Measurements from ENCODE around the gene TBATA.
"Not testable (repeated sequence)": the region's sequence is repeated elsewhere in the genome, so short reads cannot be mapped to it uniquely, and the experiment has no call there.

Gene TBATA

DNA sequence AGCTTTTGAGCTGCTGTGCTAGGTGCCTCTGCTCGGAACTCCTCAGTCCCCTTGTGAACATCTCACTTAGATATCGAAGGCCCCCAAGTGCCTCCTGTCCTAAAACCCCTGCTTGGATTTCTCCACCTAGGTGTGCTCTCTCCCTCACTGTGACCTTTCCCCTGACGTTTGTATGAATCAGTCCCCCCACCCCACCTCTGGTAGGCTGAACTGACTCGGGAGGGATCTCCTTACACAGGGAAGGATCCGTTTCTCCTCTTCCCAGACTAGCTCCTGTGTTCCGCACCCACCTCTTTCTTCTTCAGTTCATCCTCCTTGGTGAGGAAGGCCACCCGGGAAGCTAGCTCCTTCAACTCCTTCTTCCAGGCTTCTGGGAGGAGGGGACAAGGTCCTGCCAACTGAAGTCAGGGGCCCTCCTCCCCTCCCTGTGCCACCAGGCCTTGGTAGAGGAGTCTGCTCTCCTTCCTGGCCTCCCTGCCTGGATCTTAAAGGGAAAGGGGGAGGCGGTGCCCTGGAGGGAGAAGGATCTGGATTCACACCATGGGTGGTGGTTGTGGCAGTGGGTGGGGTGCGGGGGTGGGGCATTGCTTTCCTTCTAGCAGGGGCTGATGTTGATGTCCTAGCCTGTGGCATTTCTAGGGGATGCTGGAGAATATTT is 6.8 kb downstream of the TBATA start:
- DNase-seq (ENCODE audit: low read depth): no peak

GRCh38 chr10:70777063-70777875 is 7.9 kb downstream of the TBATA start:
- no peak for DNase-seq (ENCODE audit: low read depth)

- DNase-seq (ENCODE audit: low read depth): no peak
Observed at GRCh38 chr10:70776455-70777005, 8.6 kb downstream of the TBATA start.

DNA sequence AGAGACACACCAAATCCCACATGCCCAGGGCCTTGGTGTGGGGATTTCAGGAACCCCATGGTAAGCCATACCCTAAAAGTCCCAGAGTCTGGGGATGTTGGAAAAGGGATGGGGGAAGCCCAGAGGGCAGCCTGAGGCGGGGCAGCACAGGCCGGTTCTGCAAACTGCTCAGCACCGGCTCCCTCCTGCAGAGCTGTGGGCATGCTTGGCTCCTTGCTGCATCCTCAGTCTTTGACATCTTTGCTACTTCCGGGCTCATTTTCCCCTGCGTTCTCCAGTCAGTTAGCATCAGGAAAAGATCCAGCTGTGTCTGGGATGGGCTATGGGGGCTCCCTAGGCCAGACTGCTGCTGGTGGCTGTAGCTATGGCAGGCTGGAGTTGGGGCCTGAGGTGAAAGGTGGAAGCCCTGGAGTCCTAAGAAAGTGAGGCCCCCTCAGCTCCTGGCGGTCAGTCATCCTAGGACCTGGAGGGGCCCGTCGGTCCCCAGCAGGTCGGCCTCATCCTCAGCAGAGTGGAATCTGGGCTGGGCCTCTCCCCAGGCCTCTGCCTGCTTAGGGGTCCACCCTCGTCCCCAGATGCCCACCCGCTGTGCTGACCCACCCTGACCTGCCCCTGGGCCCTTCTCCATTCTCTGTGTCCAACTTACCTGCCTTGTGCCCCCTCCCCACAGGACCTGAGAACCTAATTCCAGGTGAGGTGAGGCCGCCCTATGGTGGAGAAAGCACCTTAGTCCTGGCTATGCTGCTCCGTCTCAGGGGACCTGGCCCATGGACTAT is 9.3 kb downstream of the TBATA start:
- DNase-seq (ENCODE audit: low read depth): no peak

GRCh38 chr10:70774810-70775678 is 10.1 kb downstream of the TBATA start:
- DNase-seq (ENCODE audit: low read depth): no peak

DNA sequence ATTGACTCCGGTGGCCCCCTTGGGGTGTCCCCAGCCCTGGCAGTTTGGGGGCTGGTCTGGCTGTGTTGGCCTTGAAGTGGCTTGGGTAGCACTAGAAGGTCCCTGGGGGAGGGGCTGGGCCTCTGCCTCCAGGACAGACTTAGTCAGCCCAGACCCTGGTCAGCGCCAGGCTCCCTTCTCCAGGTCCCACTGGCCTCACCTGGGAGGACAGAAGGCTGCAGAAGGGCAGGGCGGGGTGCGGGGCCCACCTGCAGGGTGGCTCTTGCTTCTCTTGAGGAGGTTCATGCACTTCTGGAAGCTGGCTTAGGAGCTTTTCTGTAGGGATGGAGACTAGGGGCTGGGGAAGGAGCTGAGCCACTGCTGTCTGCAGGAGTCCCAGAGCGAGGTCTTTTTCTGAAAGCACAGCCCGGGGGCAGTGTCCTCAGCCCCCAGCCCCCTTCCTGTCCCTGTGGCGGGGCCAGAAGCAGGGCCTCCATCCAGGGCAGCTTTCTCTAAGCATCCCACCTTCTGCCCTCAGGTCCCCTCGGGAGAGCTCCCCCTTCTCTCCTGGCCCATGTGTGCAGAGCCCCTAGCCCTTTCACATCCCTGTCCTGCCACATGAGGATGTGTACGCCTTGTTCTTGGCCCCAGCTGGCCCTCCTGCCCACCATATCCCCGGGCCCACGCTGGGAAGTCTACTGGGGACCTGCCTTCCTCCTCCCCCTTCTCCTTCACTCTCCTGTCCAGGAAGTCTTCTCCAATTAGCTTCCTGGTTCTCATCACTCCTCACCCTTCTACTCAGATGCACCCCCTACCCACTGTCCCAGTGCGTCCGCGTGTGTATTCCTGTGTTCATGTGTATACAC is 11.0 kb downstream of the TBATA start:
- DNase-seq (ENCODE audit: low read depth): no peak

GRCh38 chr10:70773461-70773860 is 11.7 kb downstream of the TBATA start:
- DNase-seq (ENCODE audit: low read depth): no peak

DNA sequence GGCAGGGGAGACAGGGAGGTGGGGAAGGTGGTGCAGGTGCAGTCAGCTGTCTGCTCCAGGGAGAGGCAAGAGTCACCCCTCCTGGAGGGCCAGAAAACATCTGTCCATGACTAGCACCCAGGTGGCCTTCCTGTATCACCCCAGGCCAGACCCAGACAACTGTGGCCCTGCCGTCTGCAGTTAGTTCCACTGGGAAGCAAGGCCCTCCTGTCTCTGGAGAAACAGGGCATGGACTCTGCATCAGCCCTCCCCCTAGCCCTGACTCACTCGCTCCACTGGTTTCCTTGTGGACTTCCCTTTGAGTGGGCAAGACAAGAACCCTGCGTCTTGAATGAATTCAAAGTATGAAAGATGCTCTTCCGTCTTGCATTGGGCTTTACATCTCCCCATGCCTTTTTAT is 12.6 kb downstream of the TBATA start:
- DNase-seq (ENCODE audit: low read depth): no peak

DNA sequence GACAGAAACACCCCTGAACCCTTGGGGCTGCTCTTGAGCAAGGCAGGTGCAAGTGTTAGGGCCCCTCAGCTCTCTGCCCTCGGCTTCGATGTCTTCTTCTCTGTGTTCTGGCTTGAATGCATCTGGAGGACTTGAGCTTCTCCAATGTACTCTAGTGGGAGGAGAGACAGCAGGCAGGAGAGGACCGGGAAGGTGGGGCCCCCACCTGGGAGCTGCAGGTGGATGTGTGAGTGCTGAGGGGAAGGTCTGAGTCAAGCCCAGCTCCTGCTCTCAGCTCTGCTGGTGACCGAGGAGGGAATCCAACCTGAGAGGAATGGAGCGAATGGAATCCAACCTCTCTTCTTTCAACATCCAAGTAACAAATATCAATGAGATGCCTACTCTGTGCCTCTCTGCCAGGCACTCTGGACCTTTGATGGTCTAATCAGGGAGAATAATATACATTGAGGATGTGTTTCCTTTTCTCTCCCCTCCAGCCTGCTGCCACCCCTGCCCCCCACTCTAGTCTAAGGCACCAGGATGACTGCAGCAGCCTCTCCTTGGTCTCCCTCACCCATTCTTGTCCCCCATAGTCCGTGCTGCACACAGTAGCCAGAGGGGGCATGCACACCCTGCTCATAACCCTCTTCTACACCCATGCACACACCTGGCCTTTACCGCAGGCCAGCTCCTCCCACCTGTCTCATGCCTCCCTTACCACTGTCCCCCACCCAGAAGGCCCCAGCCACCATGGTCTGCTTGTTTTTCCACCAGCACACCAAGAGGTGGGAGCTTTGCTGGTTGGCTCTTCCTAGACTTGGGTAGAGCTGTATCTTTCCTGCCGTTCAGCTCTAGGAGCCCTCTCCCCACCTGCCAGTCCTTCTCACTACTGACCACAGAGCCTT is 13.6 kb downstream of the TBATA start:
- DNase-seq (ENCODE audit: low read depth): no peak

GRCh38 chr10:70770516-70770915 is 14.7 kb downstream of the TBATA start:
- DNase-seq (ENCODE audit: low read depth): not testable (repeated sequence)

DNA sequence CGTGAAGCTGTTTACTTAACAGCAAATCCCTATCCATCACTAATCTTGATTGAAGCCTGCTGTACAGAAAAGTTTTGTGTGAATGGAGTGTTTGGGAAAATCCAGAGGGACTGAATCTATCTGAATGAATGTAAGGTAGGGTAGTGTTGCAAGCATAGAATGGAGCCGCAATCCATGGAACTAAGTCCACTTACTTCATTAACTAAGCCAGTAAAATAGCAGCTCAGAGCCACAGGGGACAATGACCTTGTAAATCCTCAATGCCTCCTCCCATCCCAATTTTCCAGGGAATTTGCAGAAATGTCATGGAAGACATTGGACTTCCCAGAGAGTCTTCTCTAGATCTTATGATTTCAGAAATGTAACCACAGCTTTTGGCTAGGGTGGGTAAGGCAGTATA is 15.2 kb downstream of the TBATA start:
- no peak for DNase-seq (ENCODE audit: low read depth)

DNA sequence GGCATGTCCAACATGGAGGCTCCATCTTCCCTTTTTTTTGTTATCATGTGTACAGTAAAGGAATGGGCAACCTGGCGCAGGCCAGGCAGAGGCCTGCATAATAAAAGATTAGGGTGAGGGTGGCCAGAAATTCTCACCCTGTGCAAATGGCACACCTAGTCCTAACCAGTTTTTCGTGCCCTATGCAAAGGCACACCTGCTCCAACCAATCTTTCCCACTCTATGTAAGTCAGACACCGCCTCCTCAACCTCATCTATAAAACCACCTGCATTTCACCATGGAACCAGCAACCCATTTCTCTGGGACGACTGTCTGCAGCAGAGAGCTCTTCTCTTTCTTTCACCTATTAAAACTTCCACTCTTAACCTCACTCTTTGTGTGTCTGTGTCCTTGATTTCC is 16.1 kb downstream of the TBATA start:
- DNase-seq (ENCODE audit: low read depth): no peak

DNA sequence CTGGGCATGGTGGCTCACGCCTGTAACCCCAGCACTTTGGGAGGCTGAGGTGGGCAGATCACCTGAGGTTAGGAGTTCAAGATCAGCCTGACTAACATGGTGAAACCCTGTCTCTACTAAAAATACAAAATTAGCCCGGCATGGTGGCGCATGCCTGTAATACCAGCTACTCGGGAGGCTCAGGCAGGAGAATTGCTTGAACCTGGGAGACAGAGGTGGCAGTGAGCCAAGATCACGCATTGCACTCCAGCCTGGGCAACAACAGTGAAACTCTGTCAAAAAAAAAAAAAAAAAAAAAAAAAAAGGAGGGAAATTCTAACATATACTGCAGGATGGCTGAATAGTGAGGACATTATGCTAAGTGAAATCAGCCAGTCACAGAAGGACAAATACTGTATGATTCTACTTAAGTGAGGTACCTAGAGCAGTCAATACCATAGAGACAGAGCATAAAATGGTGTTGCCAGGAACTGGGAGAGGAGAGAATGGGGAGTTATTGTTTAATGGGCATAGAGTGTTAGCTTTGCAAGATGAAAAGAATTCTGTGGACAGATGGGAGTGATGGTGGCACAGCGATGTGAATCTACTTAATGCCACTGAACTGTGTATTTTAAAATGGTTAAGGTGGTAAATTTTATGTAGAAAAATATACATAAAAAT is 17.0 kb downstream of the TBATA start:
- not testable (repeated sequence) for DNase-seq (ENCODE audit: low read depth)

GRCh38 chr10:70765794-70766594 is 19.2 kb downstream of the TBATA start:
- no peak for DNase-seq (ENCODE audit: low read depth)

GRCh38 chr10:70763567-70763966 is 21.6 kb downstream of the TBATA start:
- no peak for DNase-seq (ENCODE audit: low read depth)

- DNase-seq (ENCODE audit: low read depth): no peak
Observed at GRCh38 chr10:70762441-70763175, 22.6 kb downstream of the TBATA start.

- DNase-seq (ENCODE audit: low read depth): no peak
Observed at GRCh38 chr10:70761727-70762350, 23.3 kb downstream of the TBATA start.
